Neural cell (in vitro differentiated cells): Measurements from ENCODE around the gene ESR1. TPM values are rescaled to one million over a fixed set of nuclear protein-coding genes. Genes with fewer than 3 reads are reported as not detected.
"Not testable (repeated sequence)": the region's sequence is repeated elsewhere in the genome, so short reads cannot be mapped to it uniquely, and the experiment has no call there.

Source experiments
- H2AFZ ChIP-seq: fragments of 200-600, 300-800 bp; sonication (generic), shearing (Covaris generic); 2 replicates; pipeline ENCODE4 v1.6.0; 2014; ENCODE audit warnings: low read depth, mild to moderate bottlenecking, antibody characterized with exemption, low read length, moderate library complexity
- H3F3A ChIP-seq: fragments of 200-600 bp; shearing (Covaris generic); 2 replicates; pipeline ENCODE4 v1.6.1; 2016; ENCODE audit warnings: mild to moderate bottlenecking, moderate library complexity, mixed read lengths, antibody characterized with exemption, low read length; ENCODE audit not compliant: insufficient read depth, poor library complexity, severe bottlenecking
- H3K27ac ChIP-seq: fragments of 200-600, 300-800 bp; sonication (generic), shearing (Covaris generic); 2 replicates; pipeline ENCODE4 v1.5.1; 2014; ENCODE audit warnings: mild to moderate bottlenecking, low read length, moderate library complexity
- H3K27me3 ChIP-seq: fragments of 300-800, 200-600 bp; sonication (generic), shearing (Covaris generic); 2 replicates; pipeline ENCODE4 v1.6.0; 2014; ENCODE audit warnings: mild to moderate bottlenecking, low read depth, low read length, moderate library complexity; ENCODE audit not compliant: insufficient read depth
- H3K36me3 ChIP-seq: fragments of 300-800, 200-600 bp; sonication (generic), shearing (Covaris generic); 2 replicates; pipeline ENCODE4 v1.5.1; 2014; ENCODE audit warnings: mild to moderate bottlenecking, antibody characterized with exemption, low read length, moderate library complexity; ENCODE audit not compliant: insufficient read depth
- H3K4me2 ChIP-seq: fragments of 300-800, 200-600 bp; sonication (generic), shearing (Covaris generic); 2 replicates; pipeline ENCODE4 v1.6.0; 2014; ENCODE audit warnings: mild to moderate bottlenecking, low read length
- H3K4me3 ChIP-seq: fragments of 300-800, 200-600 bp; sonication (generic), shearing (Covaris generic); 2 replicates; pipeline ENCODE4 v1.5.1; 2014; ENCODE audit warnings: mild to moderate bottlenecking, low read length, moderate library complexity
- H3K79me2 ChIP-seq: fragments of 200-600 bp; shearing (Covaris generic); replicated peaks from 2 replicates; pipeline ENCODE4 v1.6.0; 2014; ENCODE audit warnings: mild to moderate bottlenecking, low read length, moderate library complexity; ENCODE audit not compliant: insufficient read depth
- H3K9ac ChIP-seq: fragments of 300-800, 200-600 bp; sonication (generic), shearing (Covaris generic); 2 replicates; pipeline ENCODE4 v1.6.1; 2016; ENCODE audit warnings: mild to moderate bottlenecking, low read length, mixed read lengths
- H3K9me2 ChIP-seq: fragments of 200-600 bp; shearing (Covaris generic); 2 replicates; pipeline ENCODE4 v1.6.1; 2016; ENCODE audit warnings: mild to moderate bottlenecking, low read length, mixed read lengths; ENCODE audit not compliant: insufficient read depth
- H3K9me3 ChIP-seq: fragments of 200-600, 300-800 bp; sonication (generic), shearing (Covaris generic); 2 replicates; pipeline ENCODE4 v1.6.1; 2016; ENCODE audit warnings: mild to moderate bottlenecking, mixed run types, low read length, moderate library complexity, mixed read lengths
- H4K20me1 ChIP-seq: fragments of 200-600 bp; shearing (Covaris generic); 2 replicates; pipeline ENCODE4 v1.6.1; 2016; ENCODE audit warnings: mild to moderate bottlenecking, mixed run types; ENCODE audit not compliant: insufficient read depth
- CTCF ChIP-seq: fragments of 450-650 bp; IDR thresholded peaks from 2 replicates; pipeline ENCODE4 v1.5.1; 2014; ENCODE audit warnings: antibody characterized with exemption, mild to moderate bottlenecking, moderate library complexity; ENCODE audit not compliant: poor library complexity, severe bottlenecking
- EP300 ChIP-seq: fragments of 450-650 bp; conservative IDR thresholded peaks from 2 replicates; pipeline ENCODE4 v1.6.1; 2014; ENCODE audit warnings: antibody characterized with exemption, mild to moderate bottlenecking, moderate library complexity; ENCODE audit not compliant: poor library complexity, severe bottlenecking
- EZH2 ChIP-seq: fragments of 200-600, 300-800 bp; shearing (Covaris generic), sonication (generic); IDR thresholded peaks from 2 replicates; pipeline ENCODE4 v1.6.1; 2014; ENCODE audit warnings: antibody characterized with exemption, low read length, borderline replicate concordance, mild to moderate bottlenecking; ENCODE audit not compliant: insufficient read depth, poor library complexity, severe bottlenecking
- MXI1 ChIP-seq: fragments of 450-650 bp; conservative IDR thresholded peaks from 2 replicates; pipeline ENCODE4 v1.6.1; 2014; ENCODE audit warnings: antibody characterized with exemption, mild to moderate bottlenecking; ENCODE audit not compliant: poor library complexity, severe bottlenecking
- POLR2AphosphoS5 ChIP-seq: IDR thresholded peaks from 2 replicates; pipeline ENCODE4 v1.6.1; 2012
- RAD21 ChIP-seq: fragments of 450-650 bp; conservative IDR thresholded peaks from 2 replicates; pipeline ENCODE4 v1.6.1; 2014; ENCODE audit warnings: antibody characterized with exemption, mild to moderate bottlenecking, moderate library complexity
- REST ChIP-seq: IDR thresholded peaks from 2 replicates; pipeline ENCODE4 v1.6.1; 2012; ENCODE audit warnings: borderline replicate concordance
- SMC3 ChIP-seq: fragments of 450-650 bp; conservative IDR thresholded peaks from 2 replicates; pipeline ENCODE4 v1.6.1; 2014; ENCODE audit warnings: antibody characterized with exemption, mild to moderate bottlenecking, moderate library complexity; ENCODE audit not compliant: poor library complexity
- TAF1 ChIP-seq: IDR thresholded peaks from 2 replicates; pipeline ENCODE4 v1.6.1; 2012; ENCODE audit warnings: low read depth
- polyA plus RNA-seq: library from polyadenylated mRNA; depleted of rRNA; stranded (reverse); fragments of >200 nt; gene quantifications from 2 replicates; pipeline ENCODE4 v1.2.3, GENCODE V29; 2014

Gene ESR1
- polyA plus RNA-seq, 1 donor from 2014 or later, result 0.14 TPM

- Histone ChIP-seq H3K36me3 (no peaks in the 10 kb centered on the region), H3K79me2 (no peaks in the 10 kb centered on the region), H3K9me2 (no peaks in the 10 kb centered on the region), H3K4me3 (no peak overlapping the region), H2AFZ (no peak overlapping the region), H3K9me3 (no peaks in the 10 kb centered on the region), H3F3A (no peaks in the 10 kb centered on the region), H3K9ac (no peak overlapping the region), H3K27me3 (no peaks in the 10 kb centered on the region), H4K20me1 (no peaks in the 10 kb centered on the region), H3K4me2 (no peak overlapping the region), H3K27ac (no peak overlapping the region)
- TF ChIP-seq MXI1, result no peak
- no peak for TF ChIP-seq EP300
- TF ChIP-seq REST, result no peak
- TF ChIP-seq RAD21, result no peak
- TF ChIP-seq POLR2AphosphoS5, result no peak
- TF ChIP-seq TAF1, result no peak
- no peak for TF ChIP-seq EZH2
- TF ChIP-seq CTCF, result no peak
- no peak for TF ChIP-seq SMC3
Measured at GRCh38 chr6:151962246-151962846, 154.9 kb downstream of the ESR1 start.

GRCh38 chr6:151963001-151963400 lies 155.5 kb downstream of the ESR1 start:
- H3K4me2 ChIP-seq, result no peak overlapping the region
- TF ChIP-seq CTCF, result no peak
- no peak for TF ChIP-seq RAD21
- TF ChIP-seq MXI1, result no peak
- TF ChIP-seq TAF1, result no peak
- TF ChIP-seq REST, result no peak
- TF ChIP-seq EZH2, result no peak
- TF ChIP-seq EP300, result no peak
- TF ChIP-seq SMC3, result no peak
- no peak for TF ChIP-seq POLR2AphosphoS5
- H3K9ac ChIP-seq, result no peak overlapping the region
- H3K9me3 ChIP-seq, result no peaks in the 10 kb centered on the region
- H3K9me2 ChIP-seq, result no peaks in the 10 kb centered on the region
- H3K79me2 ChIP-seq, result no peaks in the 10 kb centered on the region
- no peaks in the 10 kb centered on the region for H4K20me1 ChIP-seq
- no peaks in the 10 kb centered on the region for H3K36me3 ChIP-seq
- H3K27me3 ChIP-seq, result no peaks in the 10 kb centered on the region
- no peak overlapping the region for H2AFZ ChIP-seq
- H3F3A ChIP-seq, result no peaks in the 10 kb centered on the region
- H3K4me3 ChIP-seq, result no peak overlapping the region
- no peak overlapping the region for H3K27ac ChIP-seq

GRCh38 chr6:151964412-151964811 lies 156.9 kb downstream of the ESR1 start:
- not testable (repeated sequence) for H3K79me2 ChIP-seq, H3K27me3 ChIP-seq, H3K9me2 ChIP-seq, H4K20me1 ChIP-seq, H3K9me3 ChIP-seq, H2AFZ ChIP-seq, H3K9ac ChIP-seq, H3K36me3 ChIP-seq, H3F3A ChIP-seq, H3K27ac ChIP-seq, H3K4me3 ChIP-seq, H3K4me2 ChIP-seq
